HG03469 (cell line): ENCODE measurements around the gene JSRP1.

Source experiments
- ATAC-seq: cut with Tn5 transposase; IDR thresholded peaks from one replicate; pipeline ENCODE4 v1.9.1; 2021; ENCODE audit warnings: mild to moderate bottlenecking, moderate library complexity, moderate number of reproducible peaks; ENCODE audit not compliant: unreplicated experiment

Gene JSRP1

GRCh38 chr19:2268480-2268830, 12.2 kb upstream of the JSRP1 start:
- ATAC-seq, result no peak

GRCh38 chr19:2266183-2266993, 10.2 kb upstream of the JSRP1 start:
- ATAC-seq, result no peak

DNA sequence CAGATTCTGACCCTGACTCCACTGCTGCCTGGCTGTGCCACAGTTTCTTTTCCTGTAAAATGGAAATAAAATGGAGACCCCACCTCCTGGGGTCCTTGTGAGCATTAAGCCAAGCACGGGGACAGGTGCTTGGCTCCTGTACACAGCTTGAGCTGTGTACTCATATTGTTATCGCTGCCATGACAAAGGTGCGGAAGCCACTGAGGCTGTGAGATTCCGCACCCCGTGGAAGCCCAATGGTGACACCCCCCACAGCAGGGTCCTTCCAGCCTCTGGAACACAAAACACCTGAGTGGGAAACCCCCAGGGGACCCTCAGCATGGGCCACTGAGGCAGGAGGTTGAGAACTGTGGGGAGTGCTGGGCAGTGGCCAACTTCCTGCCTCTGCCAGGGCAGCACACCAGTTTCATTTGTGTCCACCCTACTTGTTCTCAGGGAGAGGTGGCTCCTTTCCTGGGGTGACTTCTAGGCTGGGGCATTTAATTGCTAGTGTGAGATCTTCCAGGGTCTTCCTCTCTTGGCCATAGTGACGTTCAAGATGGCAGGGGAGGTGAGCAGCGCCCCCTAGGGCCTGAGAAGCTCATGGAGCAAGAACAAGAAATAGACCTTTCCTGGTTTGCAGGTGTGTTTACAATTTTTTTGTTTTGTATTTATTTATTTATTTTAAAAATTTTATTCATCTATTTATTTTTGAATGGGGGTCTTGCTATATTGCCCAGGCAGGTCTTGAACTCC, 5.4 kb upstream of the JSRP1 start:
- no peak for ATAC-seq

DNA sequence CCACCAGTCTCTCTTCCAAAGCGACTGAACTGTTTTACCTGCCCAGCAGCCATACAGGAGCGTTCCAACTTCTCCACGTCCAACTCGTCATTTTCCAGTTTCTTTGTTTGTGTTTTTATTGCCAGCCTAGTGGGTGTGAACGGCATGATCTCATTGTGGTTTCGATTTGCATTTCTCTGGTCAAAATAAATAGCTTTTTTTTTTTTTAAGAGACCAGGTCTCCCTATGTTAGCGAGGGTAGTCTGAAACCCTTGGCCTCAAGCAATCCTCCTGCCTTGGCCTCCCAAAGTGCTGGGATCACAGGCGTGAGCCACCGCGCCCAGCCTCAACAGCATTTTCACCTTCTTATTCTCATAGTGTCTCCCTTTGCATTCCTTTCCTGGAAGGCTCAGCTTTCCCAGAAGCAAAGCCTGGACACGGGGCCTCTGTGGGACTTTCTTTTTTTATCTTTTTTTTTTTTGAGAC, 4.2 kb upstream of the JSRP1 start:
- ATAC-seq, result no peak

GRCh38 chr19:2259336-2259735, 3.1 kb upstream of the JSRP1 start:
- no peak for ATAC-seq

DNA sequence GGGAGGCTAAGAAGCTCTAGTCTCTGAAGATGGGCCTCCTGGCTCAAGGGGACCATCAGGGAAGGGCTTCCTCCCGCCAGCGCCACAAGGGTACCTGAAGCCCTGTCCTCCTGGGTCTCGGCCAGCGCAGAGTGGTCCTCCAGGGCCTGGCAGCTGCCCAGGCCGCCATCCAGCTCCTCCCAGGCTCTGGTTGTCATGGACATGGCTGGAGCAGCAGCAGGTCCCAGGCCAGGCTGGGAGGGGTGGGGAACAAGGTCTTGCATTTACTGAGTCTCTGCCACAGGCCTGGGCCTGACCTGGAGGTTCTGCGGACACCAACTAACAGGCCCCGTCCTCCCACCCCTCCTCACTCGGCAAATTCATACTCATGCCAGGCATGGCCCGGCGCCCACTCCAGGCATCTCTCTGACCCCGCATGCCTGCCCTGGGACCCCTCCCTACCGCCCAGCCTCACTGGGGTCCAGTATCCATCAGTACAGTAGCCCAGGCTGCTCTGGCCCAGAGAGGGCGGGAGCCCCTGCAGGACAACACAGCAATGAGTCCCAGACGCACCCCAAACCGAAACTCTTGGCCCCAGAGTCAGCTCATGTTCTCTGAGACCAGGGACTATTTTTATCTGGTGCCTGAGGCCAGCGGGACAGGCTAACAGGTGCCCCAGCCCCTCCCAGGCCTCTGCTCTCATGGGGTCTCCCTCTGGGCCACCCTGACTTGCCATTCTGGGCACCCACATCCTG, 938 bp downstream of the JSRP1 start:
- no peak for ATAC-seq

DNA sequence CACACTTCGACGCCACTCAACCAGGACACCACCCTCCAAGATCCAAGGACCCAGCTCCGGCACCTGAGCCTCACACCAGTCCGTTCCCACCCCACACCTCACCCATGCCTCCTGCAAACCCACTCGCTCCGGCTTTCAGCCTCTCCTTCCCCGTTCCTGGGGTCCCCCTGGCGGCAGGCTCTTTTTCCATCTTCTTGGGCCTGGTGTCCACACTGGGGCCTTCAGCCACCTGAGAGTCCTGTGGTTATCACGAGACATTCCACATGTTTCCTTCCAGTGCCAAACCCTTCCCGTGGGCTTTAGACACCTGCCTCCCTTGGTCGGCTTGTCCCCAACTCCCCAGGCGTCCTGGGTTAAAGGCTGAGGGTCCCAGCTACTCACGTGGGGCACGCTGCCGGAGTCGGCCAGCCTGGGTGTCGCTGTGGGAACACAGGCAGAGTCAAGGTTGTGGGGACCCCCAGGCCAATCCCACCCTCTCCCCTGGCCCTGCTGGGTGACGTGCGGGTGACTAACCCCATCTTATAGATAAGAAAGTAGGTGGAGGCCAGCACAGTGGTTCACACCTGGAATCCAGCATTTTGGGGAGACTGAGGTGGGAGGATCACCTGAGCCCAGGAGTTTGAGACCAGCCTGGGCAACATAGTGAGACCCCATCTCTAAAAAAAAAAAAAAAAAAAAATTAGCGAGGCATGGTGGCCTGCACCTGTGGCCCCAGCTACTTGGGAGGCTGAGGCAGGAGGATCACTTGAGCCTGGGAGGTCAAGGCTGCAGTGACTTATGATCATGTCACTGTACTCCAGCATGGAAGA, 1.9 kb downstream of the JSRP1 start:
- no peak for ATAC-seq

DNA sequence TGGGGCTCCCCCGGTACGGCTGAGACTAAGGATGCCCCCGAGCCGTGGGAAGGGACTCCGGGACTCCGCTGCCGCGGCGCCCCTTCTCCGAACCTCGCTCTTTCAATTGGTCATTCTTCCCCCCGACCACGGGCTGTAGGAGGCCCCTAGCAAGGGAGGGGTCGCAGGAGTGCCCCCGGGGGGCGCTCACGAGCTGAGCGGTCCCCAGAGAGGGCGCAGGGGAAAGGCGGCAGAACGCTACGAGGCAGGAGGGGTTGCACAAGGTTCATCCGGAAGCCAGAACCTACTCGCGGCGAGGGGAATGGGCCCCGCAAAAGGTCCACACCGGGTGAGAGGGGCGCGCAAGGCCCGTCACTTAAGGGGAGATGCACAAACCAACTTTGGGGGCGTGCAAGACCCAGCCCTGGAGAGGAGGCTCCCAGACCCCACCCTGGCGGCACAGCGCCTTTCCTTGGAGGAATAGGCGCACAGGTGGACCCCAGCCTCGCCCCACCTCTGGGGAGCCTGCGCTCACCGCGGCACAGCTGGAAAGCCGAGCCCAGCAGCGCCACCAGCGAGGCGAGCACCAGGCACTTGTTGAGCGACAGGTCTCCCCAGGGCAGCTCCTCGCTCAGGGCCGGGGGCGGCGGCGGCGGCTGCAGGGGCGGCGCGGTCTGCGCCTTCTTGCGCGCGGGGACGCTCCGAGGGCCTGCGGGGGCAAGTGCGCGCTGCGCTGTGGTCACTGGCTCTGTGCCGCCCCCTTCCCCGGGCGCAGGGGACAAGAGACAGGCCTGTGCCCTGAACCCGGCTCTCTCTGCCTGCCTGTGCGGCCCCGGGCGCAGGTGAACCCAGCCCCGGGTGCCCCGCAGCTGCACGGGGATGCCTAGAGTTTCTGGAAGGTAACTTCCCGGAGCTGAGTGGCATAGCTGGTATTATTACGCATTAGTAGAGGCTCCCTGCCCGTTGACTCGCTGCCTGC, 2.8 kb downstream of the JSRP1 start:
- ATAC-seq, result no peak

DNA sequence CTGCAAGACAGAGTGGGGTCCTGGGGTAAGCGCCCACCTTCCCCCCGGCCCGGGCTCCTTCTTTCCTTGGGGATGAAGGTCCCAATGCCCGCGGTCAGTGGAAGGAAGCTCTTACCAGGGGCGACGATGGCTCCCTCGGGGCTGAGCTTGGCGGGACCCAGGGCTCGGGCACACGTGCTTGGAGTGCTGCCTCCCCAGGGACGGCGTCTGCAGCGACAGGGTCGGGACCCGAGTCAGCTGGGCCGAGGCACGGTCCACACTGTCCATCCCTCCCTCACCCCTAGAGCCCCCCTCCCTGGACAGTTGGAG, 3.5 kb downstream of the JSRP1 start:
- ATAC-seq, result no peak

DNA sequence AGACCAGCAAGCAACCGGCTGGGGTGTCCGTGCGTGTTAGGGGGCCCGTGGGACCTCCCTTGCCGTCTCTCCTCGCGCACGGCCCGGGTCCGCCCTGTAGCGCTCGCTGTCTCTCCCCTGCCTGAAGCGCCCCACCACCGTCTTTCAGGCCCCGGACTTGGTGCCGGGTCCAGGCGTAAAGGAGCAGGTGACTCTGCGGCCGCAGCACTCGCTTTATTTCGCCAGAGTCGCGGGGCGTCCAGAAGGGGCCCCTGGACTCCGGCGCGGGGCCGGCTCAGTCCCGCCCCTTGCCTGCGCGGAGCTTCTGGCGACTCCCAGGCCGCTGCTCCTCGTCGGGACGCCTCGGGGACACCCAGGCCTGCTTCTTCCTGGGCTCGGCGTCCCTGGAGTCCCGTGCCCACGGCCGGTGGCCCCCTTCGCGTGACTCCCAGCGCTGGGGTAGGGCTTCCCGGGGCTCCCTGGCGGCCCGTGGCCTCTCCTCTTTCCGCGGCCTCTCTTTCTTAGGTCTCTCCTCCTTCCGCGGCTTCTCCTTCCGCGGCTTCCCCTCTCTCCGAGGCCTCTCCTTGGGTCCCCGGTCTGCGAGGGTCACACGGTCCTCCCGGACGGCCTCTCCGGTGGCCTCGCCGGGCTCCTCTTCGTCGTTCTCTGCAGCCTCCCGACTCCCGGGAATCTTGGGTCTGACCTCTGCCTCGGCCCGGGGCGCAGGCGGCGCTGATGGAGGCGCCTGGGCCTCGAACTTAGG, 4.0 kb downstream of the JSRP1 start:
- no peak for ATAC-seq

DNA sequence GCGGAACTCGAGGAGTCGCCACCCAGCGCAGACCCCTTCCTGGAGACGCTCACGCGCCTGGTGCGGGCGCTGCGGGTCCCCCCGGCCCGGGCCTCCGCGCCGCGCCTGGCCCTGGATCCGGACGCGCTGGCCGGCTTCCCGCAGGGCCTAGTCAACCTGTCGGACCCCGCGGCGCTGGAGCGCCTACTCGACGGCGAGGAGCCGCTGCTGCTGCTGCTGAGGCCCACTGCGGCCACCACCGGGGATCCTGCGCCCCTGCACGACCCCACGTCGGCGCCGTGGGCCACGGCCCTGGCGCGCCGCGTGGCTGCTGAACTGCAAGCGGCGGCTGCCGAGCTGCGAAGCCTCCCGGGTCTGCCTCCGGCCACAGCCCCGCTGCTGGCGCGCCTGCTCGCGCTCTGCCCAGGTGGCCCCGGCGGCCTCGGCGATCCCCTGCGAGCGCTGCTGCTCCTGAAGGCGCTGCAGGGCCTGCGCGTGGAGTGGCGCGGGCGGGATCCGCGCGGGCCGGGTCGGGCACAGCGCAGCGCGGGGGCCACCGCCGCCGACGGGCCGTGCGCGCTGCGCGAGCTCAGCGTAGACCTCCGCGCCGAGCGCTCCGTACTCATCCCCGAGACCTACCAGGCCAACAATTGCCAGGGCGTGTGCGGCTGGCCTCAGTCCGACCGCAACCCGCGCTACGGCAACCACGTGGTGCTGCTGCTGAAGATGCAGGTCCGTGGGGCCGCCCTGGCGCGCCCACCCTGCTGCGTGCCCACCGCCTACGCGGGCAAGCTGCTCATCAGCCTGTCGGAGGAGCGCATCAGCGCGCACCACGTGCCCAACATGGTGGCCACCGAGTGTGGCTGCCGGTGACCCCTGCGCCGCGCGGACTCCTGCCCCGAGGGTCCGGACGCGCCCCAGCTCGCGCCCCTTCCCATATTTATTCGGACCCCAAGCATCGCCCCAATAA, 4.8 kb downstream of the JSRP1 start:
- ATAC-seq, result no peak

DNA sequence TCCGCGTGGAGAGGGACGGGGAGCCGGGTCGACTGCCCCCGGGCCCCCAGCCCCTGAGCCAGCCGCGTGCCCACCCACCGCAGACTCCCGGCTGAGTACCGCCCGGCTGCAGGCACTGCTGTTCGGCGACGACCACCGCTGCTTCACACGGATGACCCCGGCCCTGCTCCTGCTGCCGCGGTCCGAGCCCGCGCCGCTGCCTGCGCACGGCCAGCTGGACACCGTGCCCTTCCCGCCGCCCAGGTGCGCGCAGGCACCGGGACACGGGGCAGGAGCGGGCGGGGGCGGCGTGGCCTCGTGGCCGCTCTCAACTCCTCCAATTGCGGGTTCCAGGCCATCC, 5.5 kb downstream of the JSRP1 start:
- no peak for ATAC-seq

- ATAC-seq, result no peak
Observed at GRCh38 chr19:2249880-2250765, 6.1 kb downstream of the JSRP1 start.

- no peak for ATAC-seq
Observed at GRCh38 chr19:2249010-2249866, 7.0 kb downstream of the JSRP1 start, which contains the start of gene AMH. Gene AMH, plus strand, starts transcription at chr19:2249323. Its CDS starts 10 bp downstream, at chr19:2249333.

DNA sequence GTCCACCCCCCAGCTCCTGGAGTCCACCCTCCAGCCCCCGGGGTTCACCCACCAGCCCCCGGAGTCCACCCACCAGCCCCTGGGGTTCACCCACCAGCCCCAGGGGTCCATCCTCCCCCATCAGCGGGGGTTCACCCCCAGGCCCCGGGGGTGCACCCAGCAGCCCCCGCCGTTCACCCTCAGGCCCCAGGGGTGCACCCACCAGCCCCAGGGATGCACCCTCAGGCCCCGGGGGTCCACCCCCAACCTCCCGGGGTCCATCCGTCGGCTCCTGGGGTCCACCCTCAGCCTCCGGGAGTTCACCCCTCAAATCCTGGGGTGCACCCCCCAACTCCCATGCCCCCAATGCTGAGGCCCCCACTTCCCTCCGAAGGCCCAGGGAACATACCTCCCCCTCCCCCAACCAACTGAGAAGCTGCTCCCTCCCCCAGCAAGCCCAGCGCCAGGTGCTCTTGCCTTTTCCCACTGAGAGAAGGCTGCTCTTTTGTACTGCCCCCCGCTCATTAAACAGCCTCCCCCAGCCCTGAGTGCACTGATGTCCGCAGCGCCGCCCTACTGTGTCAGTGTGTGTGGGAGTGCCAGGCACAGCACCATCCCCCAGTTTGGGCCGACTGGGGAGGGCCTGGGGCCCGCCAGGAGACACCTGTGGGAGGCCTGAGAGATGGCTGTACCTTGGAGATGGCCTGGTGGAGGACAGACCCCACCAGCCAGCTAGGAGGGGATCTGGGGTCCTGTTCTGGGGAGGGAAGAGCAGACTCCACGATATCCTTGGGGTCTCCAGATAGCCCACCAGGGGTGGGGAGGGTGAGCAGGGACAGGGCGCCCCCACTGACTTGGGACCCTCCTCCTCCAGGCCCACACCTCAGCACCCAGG, 7.8 kb downstream of the JSRP1 start:
- ATAC-seq, result no peak
